Inferior parietal cortex (tissue), 1 donor: ENCODE measurements around the gene EVC.
"Not testable (repeated sequence)": the region's sequence is repeated elsewhere in the genome, so short reads cannot be mapped to it uniquely, and the experiment has no call there.

Source experiments
- DNase-seq: peaks from one replicate; pipeline ENCODE4 v3.0.0-alpha.2; 2016; ENCODE audit errors: extremely low spot score

The EVC gene

GRCh38 chr4:5708449-5709206, 2.4 kb upstream of the EVC start, which contains the start of gene EVC2:
EVC2 (minus strand) TSS chr4:5708559; CDS start chr4:5708513, 46 bp downstream.
- no peak for DNase-seq

- DNase-seq, result no peak
Observed at GRCh38 chr4:5709207-5709575, 1.8 kb upstream of the EVC start.

GRCh38 chr4:5710065-5710960, 688 bp upstream of the EVC start:
- no peak for DNase-seq

- DNase-seq, result no peak
Observed at GRCh38 chr4:5711479-5712184, 631 bp downstream of the EVC start.

- DNase-seq, result no peak
Observed at GRCh38 chr4:5712517-5712916, 1.5 kb downstream of the EVC start.

GRCh38 chr4:5712931-5713330, 1.9 kb downstream of the EVC start:
- no peak for DNase-seq

- DNase-seq, result no peak
Observed at GRCh38 chr4:5713861-5714260, 2.9 kb downstream of the EVC start.

GRCh38 chr4:5715357-5715756, 4.4 kb downstream of the EVC start:
- DNase-seq, result no peak

- no peak for DNase-seq
Observed at GRCh38 chr4:5716391-5716790, 5.4 kb downstream of the EVC start.

GRCh38 chr4:5717449-5718158, 6.6 kb downstream of the EVC start:
- DNase-seq, result no peak

- no peak for DNase-seq
Observed at GRCh38 chr4:5718411-5718810, 7.4 kb downstream of the EVC start.

GRCh38 chr4:5719350-5720055, 8.5 kb downstream of the EVC start:
- DNase-seq, result no peak

GRCh38 chr4:5720157-5720850, 9.3 kb downstream of the EVC start:
- no peak for DNase-seq

GRCh38 chr4:5720980-5721379, 10.0 kb downstream of the EVC start:
- no peak for DNase-seq

- DNase-seq, result no peak
Observed at GRCh38 chr4:5721923-5722322, 10.9 kb downstream of the EVC start.

GRCh38 chr4:5722328-5722727, 11.3 kb downstream of the EVC start:
- no peak for DNase-seq

GRCh38 chr4:5724377-5724776, 13.4 kb downstream of the EVC start:
- DNase-seq, result no peak

- not testable (repeated sequence) for DNase-seq
Observed at GRCh38 chr4:5728412-5728811, 17.4 kb downstream of the EVC start.

GRCh38 chr4:5730436-5730835, 19.4 kb downstream of the EVC start:
- DNase-seq, result no peak
